Right lobe of liver (tissue), 4 donors: ENCODE measurements around the gene BCL2A1.

Experiments
- CTCF ChIP-seq, 4 donors: fragments of 200-600 bp in 3 of 4; fragments of 450-650 bp in 1 of 4; IDR thresholded peaks; one replicate each; pipeline versions ENCODE4 v1.5.1 to v1.8.0; 2016 to 2022; ENCODE audit warnings: antibody characterized with exemption in 4 of 4, mild to moderate bottlenecking in 2 of 4
- POLR2A ChIP-seq: fragments of 450-650 bp; IDR thresholded peaks from one replicate; pipeline ENCODE4 v1.6.1; 2017; ENCODE audit warnings: antibody characterized with exemption, mild to moderate bottlenecking
- donor health status: DM: no; HTN: no; CAD: no.
- donor health status: DM: no; HTN: no; CAD: no.
- donor health status: DM: no; HTN: yes; CAD: no.

GRCh38 chr15:79952329-79952728 is 18.7 kb downstream of the BCL2A1 start:
- TF ChIP-seq CTCF (IDR thresholded peaks at IDR 0.05) (no peak), POLR2A (no peak)
